ENCODE results near the gene HYAL1. TPM values are rescaled to one million over a fixed set of nuclear protein-coding genes. Genes with fewer than 3 reads are reported as not detected.
A peak's percentile ranks its signal among the peaks of the same experiment; 100 is the strongest.

The HYAL1 gene
- total RNA-seq, 2 experiments from 2014 or later: 0.28 to 0.35 TPM

GRCh38 chr3:50297896-50298725, 5.3 kb downstream of the HYAL1 start:
- Mint-ChIP-seq H3K4me3 (peak overlapping the region; percentile 99), H3K4me1 (peaks cover 38% of the 10 kb centered on the region), H3K9me3 (no peaks in the 10 kb centered on the region), H3K27me3 (no peaks in the 10 kb centered on the region), H3K27ac (peak overlapping the region; percentile 100), H3K36me3 (ENCODE audit: low read depth) (peaks cover 10% of the 10 kb centered on the region)
- CTCF ChIA-PET: interaction anchor here (1.0 to 4.2 kb wide), 10 partner anchors 9 to 54 kb away, joined by 3 to 82 read pairs (median 8); partner anchors contain the start of genes HYAL2 and RASSF1
- POLR2A ChIA-PET: interaction anchor here (0.9 to 6.3 kb wide), 16 partner anchors 9 to 368 kb away, joined by 3 to 150 read pairs (median 6); partner anchors contain the start of genes CYB561D2, GNAI2, LSMEM2 and MON1A
- no peak for DNase-seq

DNA sequence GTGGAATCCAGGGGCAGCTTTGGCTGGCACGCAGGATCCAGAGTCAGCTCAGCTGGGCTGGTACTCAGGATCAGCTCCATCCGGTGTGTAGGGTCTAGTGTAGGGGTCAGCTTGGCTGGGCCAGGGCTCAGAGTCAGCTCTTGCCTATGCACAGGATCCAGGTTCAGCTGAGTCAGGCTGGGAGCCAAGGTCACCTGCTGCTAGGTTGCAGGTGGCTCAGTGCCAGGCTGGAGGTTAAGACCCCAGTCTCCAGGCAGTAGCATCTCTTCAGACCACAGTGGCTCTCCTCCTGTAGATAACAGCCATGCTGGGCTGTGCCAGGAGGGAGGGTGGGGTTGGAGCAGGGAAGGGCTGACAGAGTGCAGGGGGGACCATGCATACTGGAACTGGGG, 6.0 kb downstream of the HYAL1 start:
- POLR2A ChIA-PET: interaction anchor here (1.1 to 6.3 kb wide), 6 partner anchors 20 to 77 kb away, joined by 4 to 150 read pairs (median 31); partner anchors contain the start of genes GNAI2, RASSF1, TUSC2 and ZMYND10
- Mint-ChIP-seq H3K4me3 (peak overlapping the region; percentile 99), H3K27me3 (no peaks in the 10 kb centered on the region), H3K4me1 (peaks cover 44% of the 10 kb centered on the region), H3K27ac (no peak overlapping the region), H3K36me3 (ENCODE audit: low read depth) (peaks cover 12% of the 10 kb centered on the region), H3K9me3 (no peaks in the 10 kb centered on the region)
- CTCF ChIA-PET: interaction anchor here (0.7 to 4.2 kb wide), 3 partner anchors 26 to 50 kb away, joined by 3 to 82 read pairs (median 17); partner anchors contain the start of gene HYAL2
- DNase-seq: no peak

DNA sequence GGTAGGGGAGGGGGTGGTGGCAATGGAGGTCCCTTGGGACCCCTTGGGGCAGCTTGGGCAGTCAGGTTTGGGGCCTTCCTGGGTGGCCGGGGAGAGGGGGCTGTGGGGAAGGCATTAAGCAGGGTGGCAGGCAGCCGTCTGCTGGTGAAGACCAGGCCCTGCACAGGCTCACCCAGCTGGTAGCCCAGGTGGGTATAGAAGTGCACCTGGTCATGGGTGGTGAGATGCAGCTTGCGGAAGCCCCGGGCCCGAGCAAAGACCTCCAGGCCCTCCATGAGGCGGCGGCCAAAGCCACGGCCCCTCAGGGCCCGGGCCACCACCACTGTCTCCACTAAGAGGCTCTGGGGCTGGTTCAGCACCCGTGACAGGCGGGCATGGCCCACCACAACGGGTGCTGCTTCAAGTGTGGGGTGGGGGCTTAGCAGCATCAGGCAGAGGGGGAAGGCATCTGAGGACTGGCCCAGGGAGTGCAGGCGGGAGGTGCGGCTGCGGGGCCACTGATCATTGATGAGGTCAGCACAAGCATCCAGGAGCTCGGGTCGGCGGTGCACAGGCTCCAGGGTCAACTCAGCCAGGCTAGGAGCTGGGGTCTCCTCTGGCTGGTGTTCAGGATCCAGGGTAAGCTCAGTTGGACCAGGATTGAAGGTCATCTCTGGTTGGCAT, 6.5 kb downstream of the HYAL1 start:
- DNase-seq: no peak
- no peaks in the 10 kb centered on the region for H3K9me3 Mint-ChIP-seq
- CTCF ChIA-PET: interaction anchor here (0.7 to 4.2 kb wide), 2 partner anchors 27 to 40 kb away, joined by 3 to 82 read pairs; partner anchors contain the start of gene HYAL2
- POLR2A ChIA-PET: interaction anchor here (3.8 to 6.3 kb wide), 4 partner anchors 21 to 44 kb away, joined by 21 to 150 read pairs (median 77); partner anchors contain the start of genes RASSF1, TUSC2 and ZMYND10
- H3K27me3 Mint-ChIP-seq: no peaks in the 10 kb centered on the region
- H3K4me3 Mint-ChIP-seq: peak overlapping the region; percentile 21
- peaks cover 13% of the 10 kb centered on the region for H3K36me3 Mint-ChIP-seq (ENCODE audit: low read depth)
- H3K4me1 Mint-ChIP-seq: peaks cover 46% of the 10 kb centered on the region
- H3K27ac Mint-ChIP-seq: no peak overlapping the region

DNA sequence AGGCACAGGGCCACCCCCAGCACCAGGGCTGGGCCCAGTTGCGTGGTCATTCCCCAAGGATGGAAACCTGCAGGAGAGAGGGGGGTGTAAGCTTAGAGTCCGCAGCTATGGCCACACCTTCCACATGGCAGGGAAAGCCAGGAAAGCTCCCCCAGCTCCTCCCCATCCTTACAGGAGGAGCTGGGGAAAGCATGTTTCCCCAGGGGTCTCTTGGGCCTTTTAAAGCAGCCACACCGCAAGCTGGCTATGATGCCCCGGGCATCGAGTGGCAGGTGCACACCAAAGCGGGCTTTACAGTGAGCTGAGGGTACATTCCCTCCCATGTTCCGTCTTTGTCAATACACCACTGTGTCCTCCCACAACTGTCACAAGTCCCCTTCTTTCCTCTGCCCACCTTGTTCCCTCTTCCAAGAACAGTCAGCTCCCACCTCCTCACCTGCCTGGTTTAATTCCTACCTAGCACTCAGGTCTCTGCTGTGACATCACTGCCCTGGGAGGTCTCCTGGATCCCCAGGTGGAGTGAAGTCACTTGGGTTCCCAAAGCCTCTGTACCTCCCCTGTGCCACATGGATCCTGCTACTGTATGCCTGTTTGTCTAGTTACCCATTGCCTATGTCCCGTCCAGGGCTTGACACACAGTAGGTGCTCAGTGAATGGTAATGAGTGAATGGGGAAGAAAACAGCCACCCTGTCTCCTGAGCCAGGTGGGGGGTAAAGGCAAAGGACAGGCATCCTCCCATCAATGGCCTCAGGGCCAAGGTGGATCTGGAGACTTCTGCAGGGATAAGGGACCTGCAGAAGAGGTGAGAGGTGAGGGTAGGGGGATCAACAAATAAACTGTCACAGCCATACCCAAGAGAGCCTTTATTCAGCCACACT, 7.6 kb downstream of the HYAL1 start:
- H3K27ac Mint-ChIP-seq: peak overlapping the region; percentile 19
- CTCF ChIA-PET: interaction anchor here (0.6 kb wide), 2 partner anchors 87 to 233 kb away, joined by 3 read pairs; no protein-coding TSS in a partner anchor
- DNase-seq: no peak
- H3K27me3 Mint-ChIP-seq: no peaks in the 10 kb centered on the region
- no peaks in the 10 kb centered on the region for H3K9me3 Mint-ChIP-seq
- peaks cover 16% of the 10 kb centered on the region for H3K36me3 Mint-ChIP-seq (ENCODE audit: low read depth)
- peaks cover 48% of the 10 kb centered on the region for H3K4me1 Mint-ChIP-seq
- POLR2A ChIA-PET: interaction anchor here (0.7 to 5.2 kb wide), 5 partner anchors 11 to 41 kb away, joined by 3 to 113 read pairs (median 3); partner anchors contain the start of genes LSMEM2 and TUSC2
- H3K4me3 Mint-ChIP-seq: no peak overlapping the region

DNA sequence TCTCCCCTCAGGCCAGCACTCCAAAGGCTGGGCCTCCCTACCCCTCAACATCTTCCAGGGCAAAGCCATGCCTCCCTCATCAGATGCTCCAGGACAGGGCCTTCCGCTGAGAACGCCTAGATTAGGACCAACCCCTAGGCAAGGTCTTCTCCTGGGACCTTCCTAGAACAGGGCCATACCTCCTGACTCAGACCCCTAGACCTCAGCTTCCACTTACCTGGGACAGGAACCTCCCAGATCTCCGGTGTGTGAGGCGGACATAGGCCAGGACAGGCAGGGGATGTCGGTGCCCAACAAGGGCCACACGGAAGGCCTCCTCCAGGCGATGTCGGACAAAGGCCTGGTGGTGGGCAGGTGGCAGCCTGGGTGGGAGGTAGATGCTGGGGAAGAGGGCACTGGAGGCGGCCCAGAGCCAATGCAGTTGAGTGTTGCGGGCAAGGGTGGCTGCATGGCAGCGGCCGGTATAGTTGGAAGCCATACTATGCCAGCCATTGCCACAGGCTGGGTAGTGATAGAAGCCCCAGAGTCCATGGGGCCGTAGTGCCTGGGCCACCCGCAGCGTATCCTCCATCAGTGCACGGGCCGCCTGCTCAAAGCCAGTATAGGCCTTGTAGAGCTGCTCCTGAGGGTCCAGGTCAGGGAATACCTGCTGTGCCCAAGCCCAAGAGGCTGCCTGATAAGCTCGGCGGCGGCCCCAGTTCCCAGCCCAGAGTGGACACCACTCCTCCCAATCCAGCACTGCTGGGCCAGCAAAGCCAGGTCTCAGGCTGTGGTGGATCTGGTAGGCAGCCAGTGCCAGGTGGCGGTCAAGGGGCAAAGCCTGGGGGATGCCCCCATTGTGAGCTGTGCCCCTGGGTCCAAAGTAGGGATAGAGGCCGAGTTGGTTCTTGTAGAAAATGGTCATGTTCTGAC, 8.6 kb downstream of the HYAL1 start:
- H3K27me3 Mint-ChIP-seq: no peaks in the 10 kb centered on the region
- H3K36me3 Mint-ChIP-seq (ENCODE audit: low read depth): peaks cover 16% of the 10 kb centered on the region
- H3K4me3 Mint-ChIP-seq: no peak overlapping the region
- H3K27ac Mint-ChIP-seq: no peak overlapping the region
- H3K4me1 Mint-ChIP-seq: peaks cover 44% of the 10 kb centered on the region
- H3K9me3 Mint-ChIP-seq: no peaks in the 10 kb centered on the region
- DNase-seq: no peak
- ChIA-PET POLR2A (interaction anchor here (0.6 to 1.5 kb wide), 7 partner anchors 10 to 44 kb away, joined by 3 to 6 read pairs (median 3); partner anchors contain the start of genes LSMEM2 and TUSC2), CTCF (interaction anchor here (0.6 kb wide), 1 partner anchor 86 kb away, joined by 3 read pairs; no protein-coding TSS in a partner anchor)

DNA sequence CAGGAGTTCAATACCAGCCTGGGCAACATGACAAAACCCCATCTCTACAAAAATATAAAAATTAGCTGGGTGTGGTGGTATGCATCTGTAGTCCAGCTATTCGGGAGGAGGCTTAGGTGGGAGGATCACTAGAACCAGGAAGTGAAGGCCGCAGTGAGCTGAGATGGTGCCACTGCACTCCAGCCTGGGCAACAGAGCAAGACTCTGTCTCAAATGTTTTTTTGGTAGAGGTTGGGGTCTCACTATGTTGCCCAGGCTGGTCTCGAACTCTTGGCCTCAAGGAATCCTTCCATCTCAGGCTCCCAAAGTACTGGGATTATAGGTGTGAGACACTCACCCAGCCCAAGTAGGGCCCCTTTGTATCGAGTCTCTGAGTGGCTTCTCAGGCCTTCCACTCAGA, 9.3 kb downstream of the HYAL1 start:
- H3K4me1 Mint-ChIP-seq: peaks cover 47% of the 10 kb centered on the region
- H3K4me3 Mint-ChIP-seq: no peak overlapping the region
- H3K9me3 Mint-ChIP-seq: no peaks in the 10 kb centered on the region
- H3K27ac Mint-ChIP-seq: no peak overlapping the region
- CTCF ChIA-PET: interaction anchor here (0.9 kb wide), 1 partner anchor 34 kb away, joined by 3 read pairs; the partner anchor contains the start of gene TUSC2
- H3K27me3 Mint-ChIP-seq: no peaks in the 10 kb centered on the region
- DNase-seq: no peak
- POLR2A ChIA-PET: interaction anchor here (1.1 kb wide), 2 partner anchors 43 to 45 kb away, joined by 5 to 6 read pairs; no protein-coding TSS in a partner anchor
- peaks cover 22% of the 10 kb centered on the region for H3K36me3 Mint-ChIP-seq (ENCODE audit: low read depth)

DNA sequence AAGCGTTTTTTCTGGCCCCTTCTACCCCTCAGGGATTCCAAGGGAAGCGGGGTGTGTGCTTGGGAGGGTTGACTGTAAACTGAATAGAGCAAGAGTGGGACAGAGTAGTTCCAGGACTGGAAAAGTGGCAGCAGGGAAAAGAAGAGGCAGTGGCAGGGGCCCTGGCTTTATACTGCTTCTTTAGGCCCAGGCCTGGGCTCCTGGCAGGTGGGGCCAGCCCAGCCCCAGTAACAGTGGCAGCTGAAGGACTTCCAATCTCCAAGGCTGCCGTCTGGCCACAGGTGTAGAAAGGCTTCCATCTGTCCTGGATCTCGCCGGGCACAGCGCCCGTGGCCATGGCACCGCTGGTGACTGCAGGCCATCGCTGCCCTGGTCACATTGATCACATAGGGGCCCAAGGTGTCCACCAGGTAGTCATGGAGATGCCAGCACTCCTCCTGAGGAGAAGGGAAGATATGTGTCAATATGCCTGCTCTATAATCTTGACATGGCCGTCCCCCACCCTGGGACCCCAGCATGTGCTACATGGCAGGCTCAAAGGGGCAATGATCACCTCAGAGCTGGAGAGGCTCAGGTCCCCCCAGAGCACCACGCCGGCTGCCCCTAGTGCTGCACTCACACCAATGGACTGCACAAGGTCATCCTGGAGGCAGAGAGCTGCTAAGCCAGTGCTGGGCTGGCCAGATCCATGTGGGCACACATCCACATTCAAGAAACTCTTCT, 10.1 kb downstream of the HYAL1 start:
- DNase-seq: no peak
- H3K27me3 Mint-ChIP-seq: no peaks in the 10 kb centered on the region
- CTCF ChIA-PET: interaction anchor here (0.8 to 2.5 kb wide), 6 partner anchors 12 to 47 kb away, joined by 3 to 12 read pairs (median 4); partner anchors contain the start of gene TUSC2
- H3K27ac Mint-ChIP-seq: peak overlapping the region; percentile 91
- H3K4me1 Mint-ChIP-seq: peaks cover 46% of the 10 kb centered on the region
- POLR2A ChIA-PET: interaction anchor here (0.7 to 2.8 kb wide), 13 partner anchors 10 to 309 kb away, joined by 3 to 22 read pairs (median 5); partner anchors contain the start of genes CYB561D2, HYAL1, NPRL2 and RASSF1
- no peaks in the 10 kb centered on the region for H3K9me3 Mint-ChIP-seq
- H3K36me3 Mint-ChIP-seq (ENCODE audit: low read depth): peaks cover 27% of the 10 kb centered on the region
- H3K4me3 Mint-ChIP-seq: peak overlapping the region; percentile 81

- CTCF ChIA-PET: interaction anchor here (0.7 to 2.5 kb wide), 12 partner anchors 11 to 66 kb away, joined by 3 to 12 read pairs (median 4); no protein-coding TSS in a partner anchor
- H3K36me3 Mint-ChIP-seq (ENCODE audit: low read depth): peaks cover 26% of the 10 kb centered on the region
- no peaks in the 10 kb centered on the region for H3K9me3 Mint-ChIP-seq
- peak within 1 kb of the TSS; percentile 81 for H3K4me3 Mint-ChIP-seq
- peak; percentile 97 for DNase-seq
- H3K27ac Mint-ChIP-seq: peak within 1 kb of the TSS; percentile 91
- H3K27me3 Mint-ChIP-seq: no peaks in the 10 kb centered on the region
- POLR2A ChIA-PET: interaction anchor here (0.7 to 2.8 kb wide), 22 partner anchors 7 to 310 kb away, joined by 3 to 22 read pairs (median 4); partner anchors contain the start of genes CYB561D2, HYAL1, HYAL3 and LSMEM2
- H3K4me1 Mint-ChIP-seq: peaks cover 38% of the 10 kb centered on the region
These were observed 11.0 kb downstream of the HYAL1 start, which contains the start of gene IFRD2 for GRCh38 chr3:50292159-50293078. Gene IFRD2, minus strand, starts transcription at chr3:50292429. Its CDS starts 155 bp downstream, at chr3:50292274.

- no peak for DNase-seq
- no peak overlapping the region for H3K27ac Mint-ChIP-seq
- no peak overlapping the region for H3K4me3 Mint-ChIP-seq
- H3K4me1 Mint-ChIP-seq: peaks cover 27% of the 10 kb centered on the region
- no peaks in the 10 kb centered on the region for H3K27me3 Mint-ChIP-seq
- H3K36me3 Mint-ChIP-seq (ENCODE audit: low read depth): peaks cover 17% of the 10 kb centered on the region
- POLR2A ChIA-PET: interaction anchor here (1.0 to 1.6 kb wide), 3 partner anchors 23 to 47 kb away, joined by 3 to 5 read pairs (median 4); no protein-coding TSS in a partner anchor
- CTCF ChIA-PET: interaction anchor here (2.5 kb wide), 1 partner anchor 9 kb away, joined by 9 read pairs; the partner anchor contains the start of genes HYAL3 and NAA80
- H3K9me3 Mint-ChIP-seq: no peaks in the 10 kb centered on the region
These were observed 13.2 kb downstream of the HYAL1 start for GRCh38 chr3:50290161-50290641.

Data from activated CD4-positive, alpha-beta memory T cell treated with anti-CD3 and anti-CD28 coated beads, Interleukin-2, amount 10 ng/mL, durations not matched to agents 7 days and 5 days (primary cell).